Activated CD4-positive, alpha-beta T cell treated with anti-CD3 and anti-CD28 coated beads for 24 hours (primary cell): ENCODE data around the gene TRPM2.
A peak's percentile ranks its signal among the peaks of the same experiment; 100 is the strongest.
"Not testable (repeated sequence)": the region's sequence is repeated elsewhere in the genome, so short reads cannot be mapped to it uniquely, and the experiment has no call there.

Experiments
- DNase-seq, 2 donors: peaks; one replicate each; pipeline ENCODE4 v3.0.0-alpha.2; 2020; ENCODE audit warnings: low read depth in 2 of 2

The TRPM2 gene

GRCh38 chr21:44415073-44416025, 61.9 kb downstream of the TRPM2 start:
- DNase-seq = no peak

GRCh38 chr21:44416193-44416592, 62.8 kb downstream of the TRPM2 start:
- no peak for DNase-seq

- not testable (repeated sequence) for DNase-seq
These were observed 64.2 kb downstream of the TRPM2 start for GRCh38 chr21:44417621-44418107.

GRCh38 chr21:44418108-44418875, 64.9 kb downstream of the TRPM2 start:
- no peak for DNase-seq

- DNase-seq = no peak
These were observed 65.4 kb downstream of the TRPM2 start for GRCh38 chr21:44418876-44419230.

- DNase-seq = no peak
These were observed 66.3 kb downstream of the TRPM2 start for GRCh38 chr21:44419679-44420078.

GRCh38 chr21:44420416-44421205, 67.2 kb downstream of the TRPM2 start:
- no peak for DNase-seq

GRCh38 chr21:44421901-44422840, 68.8 kb downstream of the TRPM2 start:
- no peak for DNase-seq

- no peak for DNase-seq
These were observed 69.9 kb downstream of the TRPM2 start for GRCh38 chr21:44423312-44423821.

- no peak for DNase-seq
These were observed 70.7 kb downstream of the TRPM2 start for GRCh38 chr21:44423941-44424607.

GRCh38 chr21:44424608-44425306, 71.3 kb downstream of the TRPM2 start:
- DNase-seq = no peak

GRCh38 chr21:44425307-44425894, 72.0 kb downstream of the TRPM2 start:
- DNase-seq = no peak

GRCh38 chr21:44425895-44426662, 72.7 kb downstream of the TRPM2 start:
- DNase-seq = no peak

GRCh38 chr21:44426663-44427191, 73.3 kb downstream of the TRPM2 start:
- DNase-seq = no peak

GRCh38 chr21:44427241-44428120, 74.1 kb downstream of the TRPM2 start:
- no peak for DNase-seq

- DNase-seq = peak in 1 of 2 donors; percentile 17
These were observed 75.0 kb downstream of the TRPM2 start for GRCh38 chr21:44428281-44428960.
